SIG-M5 (cell line): ENCODE results near the gene DDX24.
"Not testable (repeated sequence)": the region's sequence is repeated elsewhere in the genome, so short reads cannot be mapped to it uniquely, and the experiment has no call there.

Experiments used
- DNase-seq: peaks from one replicate; lab custom pipeline; 2025; lab: John Stamatoyannopoulos, UW

DDX24 gene

GRCh38 chr14:94079891-94080620 is 946 bp downstream of the DDX24 start:
- no peak for DNase-seq

DNA sequence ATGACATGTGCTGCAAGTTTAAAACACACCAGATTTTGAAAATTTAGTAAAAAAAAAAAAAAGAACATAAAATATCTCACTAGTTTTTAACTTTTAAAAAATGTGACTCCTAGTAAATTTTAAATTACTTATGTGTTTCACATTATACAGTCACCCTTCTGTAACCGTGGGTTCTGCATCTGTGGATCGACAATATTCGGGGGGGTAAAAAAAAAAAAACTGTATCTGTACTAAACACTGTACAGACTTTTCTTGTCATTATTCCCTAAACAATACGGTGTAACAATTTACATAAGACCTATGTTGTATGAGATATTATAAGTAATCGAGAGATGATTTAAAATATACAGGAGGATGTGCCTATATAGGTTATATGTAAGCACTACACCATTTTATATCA is 3.2 kb downstream of the DDX24 start:
- no peak for DNase-seq

DNA sequence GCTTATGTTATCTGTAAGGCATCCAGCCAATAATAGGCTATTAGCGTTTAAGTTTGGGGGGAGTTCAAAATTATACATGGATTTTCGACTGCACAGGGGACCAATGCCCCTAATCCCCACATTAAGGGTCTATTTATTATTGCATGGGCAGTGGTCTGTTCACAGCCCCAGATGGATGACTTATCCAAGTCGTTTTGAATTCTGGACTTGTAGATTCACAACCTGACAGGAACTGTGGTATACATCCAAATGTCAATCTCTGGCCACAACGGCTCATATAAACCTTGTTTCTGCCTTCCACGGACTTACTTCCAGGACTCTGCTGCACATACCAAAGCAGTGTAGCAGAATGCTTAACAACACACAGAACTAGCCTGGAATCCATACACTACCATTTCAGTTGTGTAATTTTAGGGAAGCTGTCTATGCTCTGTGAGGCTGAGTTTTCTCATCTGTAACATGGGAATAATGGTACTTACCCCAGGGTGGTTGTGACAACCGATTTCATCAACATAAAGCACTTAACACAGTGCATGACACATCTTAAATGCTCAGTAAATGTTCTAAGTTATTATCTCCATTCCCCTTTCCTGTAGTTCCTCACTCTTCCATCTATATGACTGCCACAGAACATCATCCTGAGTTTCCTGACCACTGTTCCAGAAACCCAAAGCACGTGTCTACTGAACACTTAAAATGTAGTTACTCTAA is 3.7 kb downstream of the DDX24 start:
- DNase-seq: no peak

DNA sequence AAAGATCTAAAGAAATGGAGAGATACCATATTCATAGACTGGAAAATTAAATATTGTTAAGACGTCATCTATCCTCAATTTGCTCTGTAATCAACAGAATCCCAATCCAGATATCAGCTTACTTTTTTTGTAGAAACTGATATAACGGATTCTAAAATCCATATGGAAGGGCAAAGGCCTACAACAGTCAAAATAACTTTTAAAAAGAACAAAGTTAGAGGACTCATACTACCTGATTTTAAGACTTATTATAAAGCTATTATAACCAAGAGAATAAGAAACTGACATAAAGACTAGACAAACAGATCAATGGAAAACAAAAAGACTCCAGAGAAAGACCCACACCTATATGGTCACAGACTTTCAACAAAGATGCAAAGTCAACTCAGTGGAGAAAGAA is 6.0 kb downstream of the DDX24 start:
- DNase-seq: no peak

GRCh38 chr14:94074534-94074933 is 6.5 kb downstream of the DDX24 start:
- no peak for DNase-seq

GRCh38 chr14:94072076-94072475 is 8.9 kb downstream of the DDX24 start:
- DNase-seq: not testable (repeated sequence)

DNA sequence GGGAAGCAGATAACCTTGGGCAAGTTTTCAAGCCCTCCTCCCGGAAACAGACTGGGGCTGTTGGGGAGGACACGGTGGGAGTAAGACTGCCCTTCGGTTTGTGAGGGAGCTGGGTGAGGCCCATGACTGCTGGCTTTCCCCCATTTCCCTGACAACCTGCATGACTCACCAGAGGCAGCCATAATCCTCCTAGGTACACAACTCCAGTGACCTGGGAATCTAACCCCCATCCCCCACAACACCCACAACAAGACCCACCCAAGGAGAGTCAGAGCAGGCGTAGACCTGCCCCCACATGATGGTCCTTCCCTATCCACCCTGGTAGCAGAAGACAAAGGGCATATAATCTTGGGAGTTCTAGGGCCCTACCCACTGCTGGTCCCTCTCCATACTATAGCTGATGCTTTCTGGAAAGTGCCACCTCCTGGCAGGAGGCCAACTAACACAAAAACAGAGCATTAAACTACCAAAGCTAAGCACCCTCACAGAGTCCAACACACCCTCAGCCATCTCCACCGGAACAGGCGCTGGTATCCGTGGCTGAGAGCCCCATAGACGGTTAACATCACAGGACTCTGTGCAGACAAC is 14.8 kb downstream of the DDX24 start:
- no peak for DNase-seq

- no peak for DNase-seq
These were observed 18.6 kb downstream of the DDX24 start for GRCh38 chr14:94062344-94062940.

DNA sequence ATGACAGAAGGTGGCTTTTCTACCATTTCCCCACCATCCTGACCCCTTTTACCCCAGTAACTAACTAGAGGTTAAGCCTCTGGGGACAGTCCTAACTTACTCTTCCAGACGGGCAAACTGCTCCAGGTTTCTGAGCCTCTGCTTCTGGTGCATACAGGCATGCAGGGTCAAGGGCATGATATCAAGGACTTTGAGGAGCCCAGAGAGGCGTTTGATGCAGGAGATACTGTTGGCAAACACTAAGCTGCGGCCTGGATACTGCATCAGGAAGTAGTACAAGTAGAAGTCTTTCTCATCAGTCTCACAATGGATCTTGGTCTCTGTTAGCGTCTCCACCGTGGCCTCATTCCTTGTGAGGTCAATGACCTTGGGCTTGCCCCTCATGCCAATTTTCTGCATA is 21.0 kb downstream of the DDX24 start:
- no peak for DNase-seq

DNA sequence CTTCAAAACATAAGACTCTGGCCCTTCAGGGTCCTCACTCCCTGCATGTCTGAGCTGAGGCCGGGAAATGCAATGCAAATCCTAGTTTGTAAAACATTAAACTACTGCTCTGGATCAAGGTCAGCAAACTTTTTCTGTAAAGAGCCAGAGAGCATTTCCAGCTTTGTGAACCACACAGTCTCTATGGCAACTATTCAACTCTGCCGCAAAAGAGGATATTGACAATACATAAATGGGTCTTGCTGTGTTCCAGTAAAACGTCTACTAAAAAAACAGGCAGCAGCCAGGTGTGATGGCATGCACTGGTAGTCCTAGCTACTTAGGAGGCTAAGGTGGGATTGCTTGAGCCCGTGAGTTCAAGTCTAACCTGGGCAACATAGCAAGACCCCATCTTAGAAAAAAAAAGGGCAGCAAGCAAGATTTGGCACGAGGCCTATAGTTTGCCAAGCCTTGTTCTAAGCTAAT is 22.3 kb downstream of the DDX24 start:
- DNase-seq: no peak

DNA sequence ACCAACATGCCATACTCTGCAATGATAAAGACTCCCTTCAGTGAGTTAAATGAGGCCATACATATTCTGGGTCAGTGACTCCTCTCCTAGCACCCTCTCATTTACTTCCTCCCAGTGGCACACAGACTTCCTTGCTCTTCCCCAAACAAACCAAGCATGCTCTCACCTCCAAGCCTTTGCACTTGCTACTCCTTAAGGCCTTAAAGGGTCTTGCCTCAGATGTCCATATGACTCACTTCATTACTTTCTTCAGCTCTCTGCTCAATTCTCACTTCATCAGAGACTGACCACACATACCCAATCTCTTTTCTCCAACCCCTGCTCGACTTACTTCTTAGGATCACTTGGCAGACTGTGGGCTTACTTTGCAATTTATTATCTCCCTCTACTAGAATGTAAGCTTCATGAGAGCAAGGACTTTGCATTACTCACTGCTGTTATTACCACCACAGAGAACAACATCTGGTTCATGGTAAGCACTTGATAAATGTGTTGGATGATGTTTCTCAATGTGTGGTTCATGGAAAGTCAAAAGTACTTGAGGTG is 22.8 kb downstream of the DDX24 start:
- no peak for DNase-seq

DNA sequence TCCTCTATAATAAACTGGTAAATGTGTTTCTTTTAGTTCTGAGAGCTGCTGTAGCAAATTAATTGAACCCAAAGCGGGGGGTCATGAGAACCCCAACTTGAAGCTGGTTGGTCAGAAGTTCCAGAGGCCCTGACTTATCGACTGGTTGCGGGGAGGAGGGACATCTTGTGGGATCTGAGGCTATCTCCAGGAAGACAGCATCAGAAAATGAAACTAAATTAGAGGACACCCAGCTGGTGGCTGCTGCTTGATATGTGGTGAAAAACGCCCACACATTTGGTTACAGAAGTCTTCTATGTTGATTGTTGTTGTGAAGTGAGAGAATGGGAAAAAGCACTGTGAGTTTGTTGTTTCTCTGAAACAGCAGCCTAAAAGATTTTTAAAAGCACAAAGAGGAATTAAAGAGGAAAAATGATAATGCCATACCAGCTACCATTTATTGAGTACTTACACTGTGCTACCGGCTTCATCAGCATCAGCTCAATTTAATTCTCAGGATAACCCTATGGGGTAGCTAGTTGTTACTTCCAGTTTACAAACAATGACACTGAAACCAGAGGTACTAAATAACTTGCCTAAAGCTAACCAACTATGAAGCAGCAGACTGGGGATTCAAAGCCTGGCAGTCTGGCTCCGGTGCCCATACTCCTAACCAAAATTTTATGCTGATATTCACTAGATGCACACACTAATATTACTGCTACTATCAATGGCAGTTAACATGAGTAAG is 24.3 kb downstream of the DDX24 start:
- no peak for DNase-seq

- no peak for DNase-seq
These were observed 26.1 kb downstream of the DDX24 start for GRCh38 chr14:94054936-94055335.

DNA sequence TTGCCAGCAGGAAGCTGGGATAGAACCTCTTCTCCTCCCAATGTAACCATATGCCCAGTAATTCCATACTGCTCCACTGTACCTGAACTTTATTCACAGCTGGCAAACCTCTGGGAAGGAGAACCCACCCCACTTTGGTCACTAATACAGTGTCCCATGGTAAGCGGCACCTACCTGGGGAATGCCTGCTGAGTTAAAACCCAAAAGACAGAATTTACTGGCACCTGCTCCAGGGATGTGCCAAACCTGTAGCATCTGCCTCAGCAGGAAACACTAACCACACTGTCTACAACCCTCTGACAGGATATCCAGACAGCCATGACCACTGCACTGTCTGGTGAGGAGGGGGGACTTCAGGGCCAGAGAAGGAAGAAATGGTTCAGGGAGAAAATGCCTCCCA is 26.6 kb downstream of the DDX24 start:
- DNase-seq: no peak

GRCh38 chr14:94052662-94053061 is 28.3 kb downstream of the DDX24 start:
- DNase-seq: no peak

GRCh38 chr14:94052199-94052598 is 28.8 kb downstream of the DDX24 start:
- DNase-seq: no peak

GRCh38 chr14:94051779-94052178 is 29.2 kb downstream of the DDX24 start:
- DNase-seq: no peak

GRCh38 chr14:94051115-94051514 is 29.9 kb downstream of the DDX24 start:
- DNase-seq: no peak

- no peak for DNase-seq
These were observed 30.6 kb downstream of the DDX24 start for GRCh38 chr14:94050231-94050880.

- no peak for DNase-seq
These were observed 31.4 kb downstream of the DDX24 start for GRCh38 chr14:94049625-94050023.
